HFFc6 (cell line): ENCODE results near the gene SEPTIN2. TPM values are rescaled to one million over a fixed set of nuclear protein-coding genes. Genes with fewer than 3 reads are reported as not detected.

Source experiments
- DNase-seq: peaks from one replicate; pipeline ENCODE4 v3.0.0-alpha.2; 2018
- H3K27ac Mint-ChIP-seq: 2 replicates; pipeline ENCODE4 v1.8.0; 2020; ENCODE audit warnings: mild to moderate bottlenecking, mixed read lengths
- H3K27me3 Mint-ChIP-seq: 2 replicates; pipeline ENCODE4 v1.8.0; 2021; ENCODE audit warnings: mild to moderate bottlenecking, moderate library complexity, mixed read lengths; ENCODE audit not compliant: insufficient read depth
- H3K36me3 Mint-ChIP-seq: 2 replicates; pipeline ENCODE4 v1.8.0; 2021; ENCODE audit warnings: low read depth, mixed read lengths
- H3K4me1 Mint-ChIP-seq: 2 replicates; pipeline ENCODE4 v1.8.0; 2020; ENCODE audit warnings: low read depth, mixed read lengths
- H3K4me3 Mint-ChIP-seq: 2 replicates; pipeline ENCODE4 v1.8.0; 2020; ENCODE audit warnings: mild to moderate bottlenecking, moderate library complexity, mixed read lengths
- H3K9me3 Mint-ChIP-seq: 2 replicates; pipeline ENCODE4 v1.8.0; 2020; ENCODE audit warnings: mild to moderate bottlenecking, mixed read lengths
- CTCF ChIP-seq: fragments of 200-600 bp; sonication (generic); IDR thresholded peaks from 2 replicates; pipeline ENCODE4 v1.5.0; 2021; ENCODE audit warnings: antibody characterized with exemption, mild to moderate bottlenecking
- total RNA-seq, 6 experiments: library from RNA; stranded (reverse); fragmentation: NEBNext Ultra II Directional; extraction: Animal tissue kit (Norgen Biotek cat#: 25700); gene quantifications; 2 replicates in 1 of 6; 3 replicates in 5 of 6; pipeline ENCODE4 v1.2.3, GENCODE V29; 2021

Gene SEPTIN2
- total RNA-seq, 6 experiments from 2014 or later, result 399 to 468 (median 441) TPM

- no peak for DNase-seq
- Mint-ChIP-seq H3K4me3 (no peak overlapping the region), H3K36me3 (peaks cover 57% of the 10 kb centered on the region), H3K27ac (no peak overlapping the region), H3K9me3 (no peaks in the 10 kb centered on the region), H3K4me1 (peaks cover 33% of the 10 kb centered on the region), H3K27me3 (no peaks in the 10 kb centered on the region; the same call in 1 of the 2 replicates)
- TF ChIP-seq CTCF, result no peak
Measured at GRCh38 chr2:241334813-241335212, 19.1 kb downstream of the SEPTIN2 start.

- no peaks in the 10 kb centered on the region for H3K9me3 Mint-ChIP-seq
- H3K27me3 Mint-ChIP-seq, result peaks cover 2% of the 10 kb centered on the region
- H3K4me1 Mint-ChIP-seq, result peaks cover 65% of the 10 kb centered on the region
- peaks cover 73% of the 10 kb centered on the region for H3K36me3 Mint-ChIP-seq
- peak overlapping the region; percentile 65 for H3K4me3 Mint-ChIP-seq
- H3K27ac Mint-ChIP-seq, result peak overlapping the region; percentile 79
- DNase-seq, result no peak
- no peak for TF ChIP-seq CTCF
Measured at GRCh38 chr2:241339839-241340630, 24.3 kb downstream of the SEPTIN2 start.

GRCh38 chr2:241340631-241341163, 25.0 kb downstream of the SEPTIN2 start:
- H3K27ac Mint-ChIP-seq, result peak overlapping the region; percentile 79
- TF ChIP-seq CTCF, result no peak
- peaks cover 73% of the 10 kb centered on the region for H3K36me3 Mint-ChIP-seq
- DNase-seq, result no peak
- no peak overlapping the region for H3K4me3 Mint-ChIP-seq
- H3K27me3 Mint-ChIP-seq, result peaks cover 2% of the 10 kb centered on the region
- H3K9me3 Mint-ChIP-seq, result no peaks in the 10 kb centered on the region
- peaks cover 71% of the 10 kb centered on the region for H3K4me1 Mint-ChIP-seq

GRCh38 chr2:241344925-241345651, 29.4 kb downstream of the SEPTIN2 start:
- DNase-seq, result peak; percentile 76
- peaks cover 50% of the 10 kb centered on the region for H3K36me3 Mint-ChIP-seq
- TF ChIP-seq CTCF, result no peak

GRCh38 chr2:241349941-241350340, 34.2 kb downstream of the SEPTIN2 start:
- Mint-ChIP-seq H3K36me3 (peaks cover 33% of the 10 kb centered on the region), H3K4me3 (no peak overlapping the region), H3K4me1 (peaks cover 34% of the 10 kb centered on the region), H3K9me3 (no peaks in the 10 kb centered on the region), H3K27ac (no peak overlapping the region), H3K27me3 (peaks cover under 1% of the 10 kb centered on the region)
- no peak for TF ChIP-seq CTCF
- DNase-seq, result no peak

More at GRCh38 chr2:241344925-241345651, 29.4 kb downstream of the SEPTIN2 start:
- Mint-ChIP-seq H3K27ac (peak overlapping the region; percentile 75), H3K27me3 (peaks cover 2% of the 10 kb centered on the region), H3K9me3 (no peaks in the 10 kb centered on the region), H3K4me3 (peak overlapping the region; percentile 37; the same call in 1 of the 2 replicates), H3K4me1 (peaks cover 54% of the 10 kb centered on the region)
